Measurements from ENCODE around the gene ANKIB1. TPM values are rescaled to one million over a fixed set of nuclear protein-coding genes. Genes with fewer than 3 reads are reported as not detected.

ANKIB1 gene
- total and polyA plus RNA-seq, 2 donors (not counting 1 experiment from before 2014, with no cell fraction given): 16.5 to 76.7 TPM

- Histone ChIP-seq H3K9me3 (ENCODE audit: control extremely low read depth in 1 of 3, control insufficient read depth in 2 of 3, insufficient read depth in 1 of 3, low read length in 2 of 3) (peaks cover 2 to 5% (median 5%) of the 10 kb centered on the region in 3 donors), H3K79me2 (ENCODE audit: control insufficient read depth, insufficient read depth, low read length) (peaks cover 42% of the 10 kb centered on the region), H3K27ac (ENCODE audit: low read length in 2 of 2) (no peak overlapping the region), H4K20me1 (ENCODE audit: control insufficient read depth, insufficient read depth, low read length, poor library complexity, severe bottlenecking) (peaks cover 11% of the 10 kb centered on the region), H3K4me3 (ENCODE audit: control extremely low read depth in 1 of 5, extremely low read depth in 1 of 5, insufficient read depth in 1 of 5, low read depth in 2 of 5, low read length in 4 of 5) (no peak overlapping the region), H3K27me3 (replicated peaks in 1 of 4; ENCODE audit: control extremely low read depth in 1 of 4, control insufficient read depth in 3 of 4, insufficient read depth in 4 of 4, low read length in 3 of 4) (no peaks in the 10 kb centered on the region), H3K36me3 (replicated peaks in 1 of 2; ENCODE audit: control extremely low read depth in 1 of 2, control insufficient read depth in 1 of 2, extremely low read depth in 1 of 2, insufficient read depth in 2 of 2, low read length in 1 of 2) (no peaks in the 10 kb centered on the region), H3K9ac (ENCODE audit: low read length) (no peak overlapping the region), H3K4me2 (replicated peaks; ENCODE audit: low read depth, low read length, poor library complexity, severe bottlenecking) (no peak overlapping the region), H2AFZ (ENCODE audit: insufficient read depth, low read depth, low read length, poor library complexity, severe bottlenecking) (no peak overlapping the region), H3K4me1 (ENCODE audit: control insufficient read depth in 2 of 2, insufficient read depth in 2 of 2, low read length in 2 of 2) (peaks cover 4 to 5% of the 10 kb centered on the region in 2 donors)
- POLR2A ChIA-PET: no interaction called here
- Mint-ChIP-seq H3K4me1 (peaks cover 14% of the 10 kb centered on the region), H3K27me3 (no peaks in the 10 kb centered on the region), H3K4me3 (no peak overlapping the region), H3K27ac (no peak overlapping the region), H3K9me3 (ENCODE audit: insufficient read depth) (no peaks in the 10 kb centered on the region)
- no peak for TF ChIP-seq EZH2 (IDR thresholded peaks at IDR 0.05; ENCODE audit: borderline replicate concordance, insufficient read depth, low read depth, low read length, poor library complexity, severe bottlenecking)
- TF ChIP-seq, protein P1, sequence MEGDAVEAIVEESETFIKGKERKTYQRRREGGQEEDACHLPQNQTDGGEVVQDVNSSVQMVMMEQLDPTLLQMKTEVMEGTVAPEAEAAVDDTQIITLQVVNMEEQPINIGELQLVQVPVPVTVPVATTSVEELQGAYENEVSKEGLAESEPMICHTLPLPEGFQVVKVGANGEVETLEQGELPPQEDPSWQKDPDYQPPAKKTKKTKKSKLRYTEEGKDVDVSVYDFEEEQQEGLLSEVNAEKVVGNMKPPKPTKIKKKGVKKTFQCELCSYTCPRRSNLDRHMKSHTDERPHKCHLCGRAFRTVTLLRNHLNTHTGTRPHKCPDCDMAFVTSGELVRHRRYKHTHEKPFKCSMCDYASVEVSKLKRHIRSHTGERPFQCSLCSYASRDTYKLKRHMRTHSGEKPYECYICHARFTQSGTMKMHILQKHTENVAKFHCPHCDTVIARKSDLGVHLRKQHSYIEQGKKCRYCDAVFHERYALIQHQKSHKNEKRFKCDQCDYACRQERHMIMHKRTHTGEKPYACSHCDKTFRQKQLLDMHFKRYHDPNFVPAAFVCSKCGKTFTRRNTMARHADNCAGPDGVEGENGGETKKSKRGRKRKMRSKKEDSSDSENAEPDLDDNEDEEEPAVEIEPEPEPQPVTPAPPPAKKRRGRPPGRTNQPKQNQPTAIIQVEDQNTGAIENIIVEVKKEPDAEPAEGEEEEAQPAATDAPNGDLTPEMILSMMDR (IDR thresholded peaks at IDR 0.05): no peak
- 97% methylated on average over 3 of the region's 4 CpGs for WGBS (ENCODE audit: insufficient coverage)
- DNase-seq (no peak), ATAC-seq (ENCODE audit: low read depth) (no peak)
- CTCF ChIA-PET: interaction anchor here (0.6 kb wide), 1 partner anchor 36 kb away, joined by 3 read pairs; no protein-coding TSS in a partner anchor
- intact Hi-C loops (cut with micrococcal nuclease): no loop called here
Observed at GRCh38 chr7:92275327-92275726, 29.6 kb downstream of the ANKIB1 start.

GRCh38 chr7:92276460-92276864 lies 30.7 kb downstream of the ANKIB1 start:
- Mint-ChIP-seq H3K4me3 (peak overlapping the region; percentile 17), H3K27ac (no peak overlapping the region), H3K27me3 (no peaks in the 10 kb centered on the region), H3K9me3 (ENCODE audit: insufficient read depth) (no peaks in the 10 kb centered on the region), H3K4me1 (peaks cover 14% of the 10 kb centered on the region)
- CTCF ChIA-PET: no interaction called here
- POLR2A ChIA-PET: no interaction called here
- no peaks in the 10 kb centered on the region for H3K27me3 ChIP-seq (replicated peaks in 1 of 4; ENCODE audit: control extremely low read depth in 1 of 4, control insufficient read depth in 3 of 4, insufficient read depth in 4 of 4, low read length in 3 of 4)
- H3K27ac ChIP-seq (ENCODE audit: low read length in 2 of 2): no peak overlapping the region
- no peak overlapping the region for H3K4me3 ChIP-seq (ENCODE audit: control extremely low read depth in 1 of 5, extremely low read depth in 1 of 5, insufficient read depth in 1 of 5, low read depth in 2 of 5, low read length in 4 of 5)
- no peak for TF ChIP-seq EZH2 (IDR thresholded peaks at IDR 0.05; ENCODE audit: borderline replicate concordance, insufficient read depth, low read depth, low read length, poor library complexity, severe bottlenecking)
- TF ChIP-seq, protein P1 (IDR thresholded peaks at IDR 0.05): no peak
- intact Hi-C loops (cut with micrococcal nuclease): no loop called here
- no peaks in the 10 kb centered on the region for H3K36me3 ChIP-seq (replicated peaks in 1 of 2; ENCODE audit: control extremely low read depth in 1 of 2, control insufficient read depth in 1 of 2, extremely low read depth in 1 of 2, insufficient read depth in 2 of 2, low read length in 1 of 2)
- peaks cover 4 to 5% of the 10 kb centered on the region in 2 donors for H3K4me1 ChIP-seq (ENCODE audit: control insufficient read depth in 2 of 2, insufficient read depth in 2 of 2, low read length in 2 of 2)
- peaks cover 8% of the 10 kb centered on the region for H4K20me1 ChIP-seq (ENCODE audit: control insufficient read depth, insufficient read depth, low read length, poor library complexity, severe bottlenecking)
- DNase-seq (peak; percentile 10), ATAC-seq (ENCODE audit: low read depth) (no peak)
- peak overlapping the region; percentile 2 for H3K4me2 ChIP-seq (replicated peaks; ENCODE audit: low read depth, low read length, poor library complexity, severe bottlenecking)
- peaks cover 46% of the 10 kb centered on the region for H3K79me2 ChIP-seq (ENCODE audit: control insufficient read depth, insufficient read depth, low read length)
- no peak overlapping the region for H2AFZ ChIP-seq (ENCODE audit: insufficient read depth, low read depth, low read length, poor library complexity, severe bottlenecking)
- 60% methylated on average over 1 of the region's 2 CpGs for WGBS (ENCODE audit: insufficient coverage)
- H3K9ac ChIP-seq (ENCODE audit: low read length): no peak overlapping the region
- peaks cover 5 to 14% (median 5%) of the 10 kb centered on the region in 3 donors for H3K9me3 ChIP-seq (ENCODE audit: control extremely low read depth in 1 of 3, control insufficient read depth in 2 of 3, insufficient read depth in 1 of 3, low read length in 2 of 3)
